HG03066 (cell line): ENCODE data around the gene HCN4.

Experiments used
- ATAC-seq: cut with Tn5 transposase; IDR thresholded peaks from one replicate; pipeline ENCODE4 v1.9.1; 2021; ENCODE audit warnings: low read depth; ENCODE audit not compliant: unreplicated experiment

The HCN4 gene

GRCh38 chr15:73382115-73382514, 13.4 kb upstream of the HCN4 start:
- no peak for ATAC-seq

- ATAC-seq: no peak
Observed at GRCh38 chr15:73380661-73381060, 11.9 kb upstream of the HCN4 start.

GRCh38 chr15:73378089-73378488, 9.3 kb upstream of the HCN4 start:
- ATAC-seq: no peak

GRCh38 chr15:73375755-73376305, 7.1 kb upstream of the HCN4 start:
- no peak for ATAC-seq

GRCh38 chr15:73375012-73375411, 6.3 kb upstream of the HCN4 start:
- no peak for ATAC-seq

GRCh38 chr15:73374604-73375003, 5.8 kb upstream of the HCN4 start:
- ATAC-seq: no peak

- no peak for ATAC-seq
Observed at GRCh38 chr15:73373221-73373620, 4.5 kb upstream of the HCN4 start.

GRCh38 chr15:73371812-73372211, 3.1 kb upstream of the HCN4 start:
- ATAC-seq: no peak

GRCh38 chr15:73370151-73370550, 1.4 kb upstream of the HCN4 start:
- no peak for ATAC-seq

GRCh38 chr15:73369154-73369694, 466 bp upstream of the HCN4 start:
- no peak for ATAC-seq

- no peak for ATAC-seq
Observed at GRCh38 chr15:73367624-73368300, 996 bp downstream of the HCN4 start.

- no peak for ATAC-seq
Observed at GRCh38 chr15:73366766-73367623, 1.8 kb downstream of the HCN4 start.

GRCh38 chr15:73364070-73364469, 4.7 kb downstream of the HCN4 start:
- no peak for ATAC-seq

- ATAC-seq: no peak
Observed at GRCh38 chr15:73362900-73363299, 5.9 kb downstream of the HCN4 start.

- ATAC-seq: no peak
Observed at GRCh38 chr15:73361337-73361736, 7.4 kb downstream of the HCN4 start.

GRCh38 chr15:73359651-73360050, 9.1 kb downstream of the HCN4 start:
- ATAC-seq: no peak

GRCh38 chr15:73357999-73358665, 10.6 kb downstream of the HCN4 start:
- no peak for ATAC-seq

- no peak for ATAC-seq
Observed at GRCh38 chr15:73355612-73356265, 13.0 kb downstream of the HCN4 start.

- ATAC-seq: no peak
Observed at GRCh38 chr15:73354241-73354640, 14.5 kb downstream of the HCN4 start.

GRCh38 chr15:73353734-73354133, 15.0 kb downstream of the HCN4 start:
- ATAC-seq: no peak
